Measurements from ENCODE around the gene HLF.

The HLF gene

DNA sequence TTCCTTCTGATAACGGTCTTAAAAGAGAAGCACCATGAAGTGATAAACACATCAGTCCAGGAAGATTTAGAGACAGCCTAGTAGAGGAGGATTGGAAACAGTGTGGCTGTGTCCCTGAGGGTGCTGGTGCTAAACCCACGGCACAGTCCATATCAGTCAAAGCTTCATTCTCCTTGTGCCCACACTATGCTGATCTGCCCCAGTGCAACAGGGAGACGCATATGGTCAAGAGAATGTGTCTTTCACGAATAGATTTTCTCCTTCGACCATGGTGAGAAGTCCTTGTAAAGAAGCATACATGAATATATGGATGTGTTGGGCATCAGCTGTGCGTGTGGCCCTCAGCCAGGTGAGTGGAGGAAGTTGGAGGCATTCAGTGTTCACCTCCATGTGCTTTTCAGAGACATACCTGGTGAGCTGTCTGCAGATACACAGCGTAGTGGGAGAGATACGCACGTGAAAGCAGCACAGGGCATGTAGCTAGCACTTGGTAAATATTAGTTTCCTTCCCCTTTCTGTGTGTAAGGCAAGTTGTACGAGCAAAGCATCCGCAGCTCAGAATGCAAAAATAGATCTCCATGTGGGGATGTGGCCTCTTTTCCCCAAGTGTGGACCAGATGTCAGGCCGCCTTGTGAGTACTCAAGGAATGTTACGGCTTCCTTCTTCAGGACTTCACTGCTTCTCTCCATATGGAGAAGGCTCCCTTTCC lies 29.4 kb downstream of the HLF start:
- no peak for DNase-seq

- DNase-seq, result peak; percentile 18
Measured at GRCh38 chr17:55295411-55296170, 30.8 kb downstream of the HLF start.

DNA sequence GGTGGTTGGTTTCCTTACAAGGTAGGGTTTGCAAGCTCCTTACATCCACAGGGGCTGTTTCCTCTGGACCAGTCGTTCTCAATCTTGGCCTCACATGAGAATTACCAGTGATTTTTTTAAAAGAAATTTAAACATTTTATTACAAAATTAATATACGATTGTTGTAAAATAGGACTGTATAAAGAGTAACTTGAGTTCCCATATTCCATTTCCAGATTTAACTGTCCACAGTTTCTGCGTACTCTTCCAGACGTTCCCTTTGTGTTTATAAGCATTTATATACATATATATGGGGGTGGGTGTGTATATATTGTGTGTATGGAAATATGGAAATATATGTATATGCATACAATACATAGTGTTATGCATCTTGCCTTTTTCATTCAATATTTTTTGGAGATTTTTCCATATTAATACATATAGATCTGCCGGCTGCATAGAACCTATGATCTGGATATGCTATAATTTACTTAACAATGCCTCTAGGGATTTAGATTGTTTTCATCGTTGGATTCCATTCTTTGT lies 31.5 kb downstream of the HLF start:
- DNase-seq, result no peak

- DNase-seq, result no peak
Measured at GRCh38 chr17:55296699-55297098, 31.9 kb downstream of the HLF start.

DNA sequence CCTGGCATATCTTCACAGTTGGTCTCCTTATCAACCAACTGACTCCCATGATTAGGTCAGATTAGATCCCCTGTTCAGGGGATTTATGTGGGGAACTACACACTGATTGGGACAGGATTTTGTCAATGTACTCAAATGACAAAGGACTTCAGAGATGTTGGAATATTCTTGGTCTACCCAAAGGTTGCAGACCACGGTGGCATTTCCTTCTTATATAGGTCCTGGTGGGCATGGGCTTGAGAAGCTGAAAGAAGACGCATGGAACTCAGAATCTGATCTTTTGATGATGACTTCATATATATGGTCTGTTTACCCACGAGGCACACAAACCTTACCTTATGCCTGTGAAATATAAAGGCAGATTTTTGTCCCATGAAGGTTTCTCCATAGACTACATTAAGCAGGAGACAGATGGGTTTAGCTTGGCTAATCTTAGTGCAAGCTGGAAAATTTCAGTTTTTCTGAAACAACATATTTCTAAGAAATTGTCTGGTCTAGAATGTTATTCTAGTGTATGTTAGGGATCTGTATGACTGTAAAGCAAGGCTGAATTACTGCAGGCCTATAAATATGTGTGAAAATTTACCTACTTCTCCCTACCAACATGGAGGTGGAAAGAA lies 33.5 kb downstream of the HLF start:
- no peak for DNase-seq

- DNase-seq, result no peak
Measured at GRCh38 chr17:55299162-55299838, 34.5 kb downstream of the HLF start.

GRCh38 chr17:55299890-55300289 lies 35.1 kb downstream of the HLF start:
- DNase-seq, result no peak

GRCh38 chr17:55300479-55301290 lies 35.9 kb downstream of the HLF start:
- DNase-seq, result no peak

GRCh38 chr17:55301521-55302406 lies 37.0 kb downstream of the HLF start:
- DNase-seq, result no peak

- no peak for DNase-seq
Measured at GRCh38 chr17:55302407-55302787, 37.6 kb downstream of the HLF start.

DNA sequence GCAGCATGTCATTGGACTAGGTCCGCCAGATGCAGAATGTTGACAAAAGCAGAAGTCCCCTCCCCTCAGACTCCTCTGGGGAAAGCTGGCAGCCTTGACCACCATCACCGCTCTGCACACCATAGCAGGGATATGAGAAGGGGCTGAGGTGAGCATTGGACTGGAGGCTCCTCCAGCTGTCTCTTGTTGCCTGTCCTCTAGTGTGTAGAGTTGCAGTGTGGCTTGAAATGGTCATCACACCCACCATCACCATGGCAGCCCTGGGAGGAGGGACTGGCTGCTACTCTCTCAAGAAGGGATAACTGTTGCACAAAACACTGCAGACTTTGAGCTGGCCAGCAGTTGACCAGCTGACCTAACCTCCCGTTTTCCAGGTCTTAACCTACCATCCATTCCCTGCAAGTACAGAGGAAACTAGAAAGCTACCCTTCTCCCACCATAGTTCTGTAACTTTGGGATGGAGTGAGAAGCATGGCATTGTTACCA lies 38.3 kb downstream of the HLF start:
- no peak for DNase-seq

GRCh38 chr17:55303701-55304145 lies 39.0 kb downstream of the HLF start:
- DNase-seq, result no peak

GRCh38 chr17:55304171-55304859 lies 39.6 kb downstream of the HLF start:
- DNase-seq, result no peak

- DNase-seq, result no peak
Measured at GRCh38 chr17:55305321-55306087, 40.7 kb downstream of the HLF start.

GRCh38 chr17:55307879-55308278 lies 43.1 kb downstream of the HLF start:
- no peak for DNase-seq

DNA sequence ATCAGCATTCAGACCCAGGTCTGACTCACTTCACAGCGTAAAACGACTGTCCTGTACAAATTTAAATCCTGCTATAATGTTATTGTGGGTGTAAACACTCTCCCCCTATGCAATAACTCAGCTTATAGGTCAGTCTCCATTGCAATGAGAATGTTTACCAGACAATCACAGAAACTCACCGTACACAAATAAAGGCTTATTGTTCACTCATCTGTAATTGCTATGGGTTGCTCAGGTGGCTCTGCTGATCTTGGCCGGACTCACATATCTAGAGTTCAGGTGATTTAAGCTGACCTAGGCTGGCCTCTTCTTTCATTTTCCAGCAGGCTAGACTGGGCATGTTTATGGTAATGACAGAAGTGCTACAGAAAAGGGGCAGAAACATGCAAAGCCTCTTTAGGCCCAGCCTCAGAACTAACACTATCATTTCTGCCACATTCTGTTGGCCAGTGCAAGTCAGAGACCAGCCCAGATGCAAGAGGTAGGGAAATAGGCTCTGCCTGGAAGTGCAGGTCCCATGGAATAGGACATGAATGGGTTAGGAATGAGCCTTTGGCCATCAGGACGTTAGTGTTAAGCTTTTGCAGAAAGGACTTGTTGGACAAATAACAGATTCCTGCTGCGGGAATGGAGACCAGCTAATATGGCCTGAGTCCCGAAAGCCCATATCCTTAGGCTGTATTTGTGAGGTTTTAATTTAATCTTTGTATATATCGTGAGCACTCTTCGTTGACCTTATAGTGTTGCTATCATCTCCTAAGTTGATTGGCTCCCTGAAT lies 44.0 kb downstream of the HLF start:
- no peak for DNase-seq

DNA sequence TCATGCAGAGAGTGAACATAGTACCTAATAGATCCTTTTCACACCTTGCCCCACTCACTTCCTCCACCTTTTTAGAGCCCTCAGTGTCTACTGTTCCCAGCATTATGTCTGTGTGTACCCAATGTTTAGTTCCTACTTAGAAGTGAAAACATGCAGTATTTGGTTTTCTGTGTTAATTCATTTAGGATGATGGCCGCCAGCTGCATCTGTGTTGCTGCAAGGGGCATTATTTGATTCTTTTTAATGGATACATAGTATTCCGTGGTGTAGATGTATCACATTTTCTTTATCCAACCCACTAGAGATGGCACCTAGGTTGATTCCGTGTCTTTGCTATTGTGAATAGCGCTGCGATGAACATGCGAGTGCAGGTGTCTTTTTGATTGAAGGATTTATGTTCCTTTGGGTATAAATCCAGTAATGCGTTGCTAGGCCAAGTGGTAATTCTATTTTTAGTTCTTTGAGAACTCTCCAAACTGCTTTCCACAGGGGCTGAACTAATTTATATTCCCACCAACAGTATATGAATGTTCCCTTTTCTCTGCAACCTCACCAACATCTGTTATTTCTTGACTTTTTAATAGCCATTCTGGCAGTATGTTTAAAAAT lies 47.1 kb downstream of the HLF start:
- DNase-seq, result no peak

- no peak for DNase-seq
Measured at GRCh38 chr17:55312852-55313251, 48.1 kb downstream of the HLF start.

All from NCI-H2029 (cell line).